ENCODE measurements around the gene TANC1.
A peak's percentile ranks its signal among the peaks of the same experiment; 100 is the strongest.
"Not testable (repeated sequence)": the region's sequence is repeated elsewhere in the genome, so short reads cannot be mapped to it uniquely, and the experiment has no call there.

TANC1 gene

DNA sequence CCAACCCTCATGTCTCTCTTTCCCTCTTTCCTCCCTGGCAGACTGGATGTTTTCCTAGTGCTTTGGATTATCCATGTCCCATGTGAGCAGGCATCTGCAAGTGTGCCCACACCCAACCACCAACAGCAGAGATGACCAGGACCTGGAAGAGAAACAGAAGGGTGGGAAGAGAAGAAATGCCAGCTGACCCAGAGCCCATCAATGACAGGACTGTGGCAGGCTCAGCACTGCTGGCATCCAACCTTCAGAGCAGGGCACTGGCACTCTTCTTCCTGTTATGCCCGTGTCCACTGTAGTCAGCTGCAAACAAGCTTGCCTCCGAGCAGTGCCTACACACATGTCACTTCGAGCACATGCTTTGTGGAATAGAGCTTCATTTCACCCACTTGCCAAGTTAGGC is 121.1 kb downstream of the TANC1 start:
- DNase-seq (ENCODE audit: low spot score), result no peak

DNA sequence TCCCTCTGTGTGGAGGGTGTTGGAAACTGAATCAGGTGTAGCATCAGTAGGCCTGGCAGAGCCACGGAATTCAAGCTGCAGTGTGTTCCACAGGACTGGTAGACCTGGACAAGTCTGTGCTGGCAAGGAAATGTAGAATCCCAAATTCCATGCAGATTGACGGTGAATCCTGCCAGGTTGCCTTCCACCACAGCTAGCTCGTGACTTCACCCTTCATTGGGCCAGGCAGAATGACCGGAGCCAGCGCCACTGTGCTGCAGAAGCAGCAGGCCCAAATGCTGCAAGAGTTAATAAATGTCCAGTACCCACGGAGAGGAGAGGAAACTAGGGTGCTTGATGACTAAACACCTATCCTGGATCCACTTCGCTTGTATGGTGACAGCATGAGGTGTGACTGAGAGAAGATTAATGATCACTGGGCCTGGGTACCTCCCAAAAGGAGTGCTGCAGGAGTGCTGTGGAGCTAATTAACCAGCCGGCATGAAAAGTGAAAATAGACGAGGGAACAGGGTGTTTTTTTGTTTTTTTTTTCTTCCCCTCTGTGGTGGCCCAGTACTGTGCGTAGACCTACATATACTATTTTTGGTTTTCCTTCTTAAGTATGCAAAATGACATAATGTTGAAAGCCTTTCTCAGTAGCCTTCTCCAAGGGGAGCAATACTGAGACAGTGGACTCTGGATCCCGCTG is 122.2 kb downstream of the TANC1 start:
- no peak for DNase-seq (ENCODE audit: low spot score)

DNA sequence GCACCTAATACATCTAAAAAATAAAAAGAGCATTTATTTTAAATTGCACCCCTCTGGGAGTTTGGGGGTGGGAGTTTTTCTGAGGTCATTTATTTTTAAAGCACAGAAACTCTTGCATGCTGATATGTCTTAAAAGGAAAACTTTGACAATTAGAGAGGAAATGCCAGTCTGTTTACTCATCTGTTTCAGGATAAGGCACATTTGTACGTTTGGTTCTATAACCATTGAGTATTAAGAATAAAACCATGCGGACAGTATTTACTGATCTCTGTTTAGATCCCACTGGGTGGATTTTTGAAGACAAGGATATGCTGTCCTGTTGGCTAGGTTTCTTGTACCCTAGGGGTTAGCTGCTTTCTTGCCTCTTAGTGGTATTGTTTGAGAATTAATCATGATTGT is 122.9 kb downstream of the TANC1 start:
- DNase-seq (ENCODE audit: low spot score), result peak; percentile 93

DNA sequence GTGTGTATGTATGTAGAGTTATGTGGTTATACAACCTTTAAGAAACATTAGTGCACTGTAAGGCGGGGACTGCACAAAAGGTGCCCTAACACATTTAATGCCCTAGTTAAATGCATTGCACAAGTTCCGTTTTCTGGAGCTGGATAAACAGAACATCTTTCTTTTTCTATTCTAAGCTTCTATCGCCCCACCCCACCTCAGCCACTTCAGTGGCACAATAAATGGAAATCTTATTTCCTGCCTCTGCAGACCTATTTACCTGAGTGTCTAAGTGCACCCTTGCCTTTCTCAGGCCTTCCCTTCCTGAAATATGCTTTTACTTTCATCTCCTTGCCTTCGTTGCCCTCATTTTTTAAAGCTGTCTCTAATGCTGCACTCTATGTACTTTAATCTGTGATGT is 123.5 kb downstream of the TANC1 start:
- no peak for DNase-seq (ENCODE audit: low spot score)

DNA sequence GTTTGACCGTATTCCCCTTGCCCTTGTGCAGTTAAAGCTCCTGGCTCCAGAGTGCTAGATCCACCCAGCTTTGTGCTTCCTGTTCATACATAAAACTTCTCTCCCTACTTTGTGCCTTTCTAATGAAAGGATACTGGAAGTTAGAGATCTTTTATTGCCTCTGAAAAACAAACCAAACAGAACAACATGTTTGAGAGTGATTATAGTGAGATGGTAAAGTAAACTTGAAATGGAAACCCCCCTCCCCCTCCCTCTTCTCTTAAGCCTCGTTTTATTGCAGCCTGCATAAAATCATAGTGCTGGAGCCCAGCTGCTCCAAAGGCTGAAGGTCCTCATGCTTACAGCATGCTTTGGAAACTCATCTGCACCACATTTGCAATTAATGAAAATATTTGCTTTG is 125.1 kb downstream of the TANC1 start:
- no peak for DNase-seq (ENCODE audit: low spot score)

DNA sequence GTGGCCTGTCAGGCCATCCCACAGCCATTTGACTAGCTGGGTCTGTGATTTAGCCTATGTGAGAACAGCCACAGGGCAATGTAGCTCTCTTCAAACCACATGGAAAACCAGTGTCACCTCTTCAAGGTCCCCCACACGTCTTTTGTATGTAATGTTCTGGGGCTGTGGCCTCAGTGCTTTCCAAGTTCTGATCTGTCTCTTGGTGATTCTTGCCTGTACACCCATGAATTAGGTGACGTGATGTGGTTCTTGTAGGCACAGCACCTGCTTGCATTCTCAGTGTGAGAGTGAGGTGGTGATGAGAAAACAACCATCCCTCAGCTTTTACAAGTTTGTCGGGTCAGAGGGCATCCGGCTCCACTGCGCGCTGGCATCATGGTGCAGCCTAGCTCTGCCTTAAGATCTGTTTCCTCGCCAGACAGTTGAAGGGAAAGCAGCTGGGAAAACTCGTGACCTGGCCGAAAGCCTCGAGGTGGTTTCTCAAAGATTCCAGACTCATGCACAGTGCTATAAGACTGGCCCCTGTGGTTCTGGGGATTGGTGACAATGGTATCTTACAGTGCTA is 125.8 kb downstream of the TANC1 start:
- no peak for DNase-seq (ENCODE audit: low spot score)

DNA sequence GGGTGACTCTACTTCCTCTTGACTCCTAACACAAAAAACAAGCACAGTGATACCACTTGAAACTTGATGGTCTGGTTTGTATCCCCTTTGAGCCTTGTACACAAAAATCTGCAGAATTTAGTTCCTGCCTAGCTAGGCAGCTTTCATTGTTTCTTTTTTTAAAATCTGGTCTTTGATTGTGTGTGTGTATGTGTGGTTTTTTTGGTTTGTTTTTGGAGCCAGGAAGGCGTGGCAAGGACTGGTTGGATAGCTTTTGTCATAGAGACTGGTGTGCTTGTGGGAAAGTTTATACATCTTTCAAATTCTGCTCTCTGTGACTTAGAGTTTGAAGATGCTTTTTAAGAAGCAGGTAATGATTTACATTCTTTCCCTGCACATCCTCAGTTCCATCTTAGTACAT is 127.4 kb downstream of the TANC1 start:
- DNase-seq (ENCODE audit: low spot score), result no peak

DNA sequence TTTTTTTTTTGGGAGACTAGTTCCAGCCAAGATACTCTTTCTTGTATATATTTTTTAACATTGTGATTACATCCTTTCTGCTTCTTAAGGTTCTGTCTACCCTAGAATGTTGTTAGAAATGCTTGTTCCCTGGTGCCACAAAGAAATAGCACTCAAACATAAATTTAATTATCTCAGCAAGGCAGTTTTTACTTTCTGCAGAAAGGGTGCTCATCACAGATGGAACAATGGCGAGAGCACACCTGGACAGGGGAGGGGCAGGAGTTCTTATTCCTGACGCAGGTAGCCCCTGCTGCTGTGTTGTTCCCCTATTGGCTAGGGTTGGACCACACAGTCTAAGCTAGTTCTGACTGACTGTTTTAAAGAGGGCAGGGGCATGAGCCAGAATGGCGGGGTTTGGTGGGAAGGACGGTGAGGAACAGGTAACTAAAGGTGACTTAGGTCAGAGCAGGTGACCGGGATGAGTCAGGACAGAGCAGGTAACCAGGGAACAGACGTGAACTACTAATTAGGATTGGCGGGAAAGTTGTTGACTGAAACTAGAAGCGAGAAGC is 127.9 kb downstream of the TANC1 start:
- not testable (repeated sequence) for DNase-seq (ENCODE audit: low spot score)

DNA sequence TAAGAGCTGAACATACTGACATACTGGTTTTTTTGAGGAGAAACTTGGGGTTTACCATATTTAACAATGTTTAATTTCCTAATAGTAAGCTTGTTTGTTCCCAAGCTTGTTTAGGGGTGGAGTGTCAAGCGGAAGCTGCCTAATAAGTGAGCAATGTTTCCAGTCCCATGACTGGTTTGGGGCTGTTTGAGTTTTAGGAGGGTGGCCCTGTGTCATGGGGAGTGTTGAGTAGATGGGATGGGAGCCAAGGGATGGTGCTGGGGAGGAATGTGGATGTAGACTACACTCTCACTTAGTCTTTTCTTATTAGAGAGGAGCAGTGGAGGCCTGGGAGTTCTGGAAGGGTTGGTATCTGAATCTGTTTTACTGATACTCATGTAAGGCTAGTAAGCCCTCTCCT is 128.5 kb downstream of the TANC1 start:
- no peak for DNase-seq (ENCODE audit: low spot score)

DNA sequence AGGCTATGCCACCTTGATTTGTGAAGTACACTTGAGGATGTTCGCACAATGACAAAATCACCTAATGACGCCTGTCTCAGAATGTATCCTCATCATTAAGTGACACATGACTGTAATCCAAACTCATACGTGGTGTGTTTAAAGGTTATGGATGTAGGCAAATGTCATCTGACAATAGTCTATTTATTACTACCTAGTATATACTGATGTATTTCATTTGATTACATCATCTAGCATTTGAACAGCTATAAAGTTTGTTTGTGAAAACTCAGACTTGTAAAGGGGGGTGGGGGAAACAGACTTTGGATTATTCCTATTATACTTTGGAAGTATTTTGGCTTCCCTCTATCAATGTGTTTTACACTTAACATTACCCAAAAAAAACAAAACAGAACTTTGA is 129.9 kb downstream of the TANC1 start:
- DNase-seq (ENCODE audit: low spot score), result no peak

DNA sequence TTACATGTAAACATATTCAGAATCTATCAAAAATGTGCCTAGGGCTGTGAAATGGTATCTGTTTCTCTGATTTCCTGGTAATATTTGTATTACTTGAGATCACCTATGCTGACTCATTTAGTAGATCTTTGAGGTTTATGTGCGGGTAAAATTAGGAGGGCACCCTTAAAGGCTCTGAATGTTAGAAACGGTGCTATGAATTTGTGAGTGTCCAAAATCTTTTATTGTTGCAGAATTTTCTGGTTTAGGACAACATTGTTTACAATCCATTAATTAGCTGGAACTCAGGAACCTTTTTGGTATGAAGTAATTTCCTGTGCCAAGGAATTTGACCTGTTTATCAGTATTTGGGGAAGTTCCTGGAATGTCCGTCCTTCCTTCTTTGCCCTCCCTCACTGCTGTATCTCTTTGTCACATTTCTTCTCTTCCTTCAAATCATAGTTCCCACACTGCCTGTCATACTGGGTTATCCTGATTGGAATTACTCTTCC is 130.5 kb downstream of the TANC1 start:
- no peak for DNase-seq (ENCODE audit: low spot score)

DNA sequence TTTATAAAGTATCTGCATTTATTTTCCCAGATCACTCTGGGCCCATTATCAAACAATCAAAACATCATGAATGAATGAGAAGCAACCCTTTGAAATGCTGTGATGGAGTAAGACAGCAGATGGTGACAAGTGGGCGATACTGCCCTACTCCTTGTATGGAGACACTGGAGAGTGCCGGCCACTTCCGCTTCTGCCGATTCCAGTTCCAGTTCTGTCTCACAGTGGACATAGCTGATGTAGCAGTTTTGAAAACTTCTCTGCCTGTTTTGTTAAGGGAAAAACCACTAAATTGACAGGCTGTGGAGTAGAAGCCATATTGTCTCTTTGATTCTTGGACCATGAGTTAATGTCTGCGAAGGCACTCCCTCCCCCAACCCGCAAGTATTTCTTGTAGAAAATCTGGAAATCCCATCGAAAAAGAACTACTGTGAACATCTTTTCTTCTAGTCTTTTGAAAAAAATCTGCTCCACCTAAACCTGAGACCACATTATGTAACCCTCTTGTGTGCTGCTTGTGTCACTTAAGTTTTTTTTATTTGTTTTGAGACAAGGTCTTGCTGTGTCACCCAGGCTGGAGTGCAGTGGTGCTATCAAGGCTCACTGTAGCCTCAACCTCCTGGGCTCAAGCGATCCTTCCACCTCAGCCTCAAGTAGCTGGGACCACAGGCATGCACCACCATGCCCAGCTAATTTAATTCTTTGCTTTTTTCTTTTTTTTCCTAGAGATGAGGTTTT is 133.5 kb downstream of the TANC1 start:
- no peak for DNase-seq (ENCODE audit: low spot score)

DNA sequence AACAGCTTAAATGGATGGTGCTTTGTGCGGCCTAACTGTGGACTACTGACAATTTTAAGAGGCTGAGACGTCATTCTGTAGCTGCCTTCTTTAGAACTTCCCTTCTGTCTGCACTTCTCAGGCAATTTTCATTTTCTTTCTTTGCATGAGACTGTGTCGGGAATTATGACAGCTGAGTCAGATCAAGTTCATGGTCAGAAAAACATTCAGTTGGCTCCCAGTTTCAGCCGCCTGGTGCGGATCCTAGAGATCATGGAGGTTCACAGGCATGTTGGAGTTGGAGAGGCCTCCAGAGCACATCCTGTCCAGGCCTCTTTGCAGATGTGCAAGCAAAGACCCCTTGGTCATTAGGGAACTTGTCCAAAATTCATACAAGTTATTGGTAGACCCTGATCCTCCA is 135.0 kb downstream of the TANC1 start:
- DNase-seq (ENCODE audit: low spot score), result no peak

DNA sequence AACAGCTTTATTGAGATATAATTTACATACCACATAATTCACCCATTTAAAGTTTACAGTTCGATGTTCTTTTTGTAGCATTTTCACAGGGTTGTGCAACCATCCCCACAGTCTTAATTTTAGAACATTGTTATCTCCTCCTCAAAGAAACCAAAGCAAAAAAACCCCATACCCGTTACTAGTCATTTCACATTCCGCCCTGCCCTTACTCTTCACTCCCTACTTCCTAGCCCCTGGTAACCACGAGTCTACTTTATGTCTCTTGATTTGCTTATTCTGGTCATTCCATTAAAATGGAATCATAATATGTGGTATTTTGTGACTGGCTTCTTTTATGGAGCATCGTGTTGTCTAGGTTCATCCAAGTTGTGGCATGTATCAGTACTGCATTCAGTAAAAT is 137.7 kb downstream of the TANC1 start:
- no peak for DNase-seq (ENCODE audit: low spot score)

DNA sequence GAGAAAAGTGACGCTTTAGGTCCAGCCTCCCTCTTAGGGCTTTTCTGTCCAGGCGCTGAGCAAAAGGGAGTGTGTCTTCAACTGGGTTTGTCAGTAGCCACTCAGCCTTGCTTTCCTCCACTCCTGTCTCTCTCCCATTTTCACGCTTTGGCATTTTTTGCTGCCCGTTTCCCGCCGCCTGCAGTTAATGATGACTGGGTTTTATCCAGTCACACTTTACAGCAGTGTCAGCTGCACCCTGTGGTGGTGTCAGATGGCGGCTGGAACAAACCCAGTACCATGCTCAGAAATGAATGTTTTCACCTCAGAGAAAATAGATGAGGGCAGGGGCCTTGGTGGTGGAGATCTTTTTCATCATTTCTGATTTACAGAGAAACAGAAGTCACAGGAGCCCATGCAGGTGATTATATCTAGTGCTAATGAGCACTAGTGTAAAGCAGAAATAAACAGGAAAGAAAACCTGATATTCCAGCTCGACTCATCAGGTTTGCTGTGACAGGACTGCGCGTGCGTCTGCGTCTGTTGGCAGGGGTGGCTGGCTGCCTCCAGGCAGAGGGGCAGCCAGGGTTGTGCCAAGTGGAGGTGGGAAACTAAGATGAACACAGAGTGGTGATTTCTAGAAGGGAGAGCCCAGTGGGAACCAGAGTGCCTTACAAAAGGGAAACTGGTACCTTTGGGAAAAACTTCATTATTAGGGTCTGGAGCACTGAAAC is 139.9 kb downstream of the TANC1 start:
- DNase-seq (ENCODE audit: low spot score), result no peak

DNA sequence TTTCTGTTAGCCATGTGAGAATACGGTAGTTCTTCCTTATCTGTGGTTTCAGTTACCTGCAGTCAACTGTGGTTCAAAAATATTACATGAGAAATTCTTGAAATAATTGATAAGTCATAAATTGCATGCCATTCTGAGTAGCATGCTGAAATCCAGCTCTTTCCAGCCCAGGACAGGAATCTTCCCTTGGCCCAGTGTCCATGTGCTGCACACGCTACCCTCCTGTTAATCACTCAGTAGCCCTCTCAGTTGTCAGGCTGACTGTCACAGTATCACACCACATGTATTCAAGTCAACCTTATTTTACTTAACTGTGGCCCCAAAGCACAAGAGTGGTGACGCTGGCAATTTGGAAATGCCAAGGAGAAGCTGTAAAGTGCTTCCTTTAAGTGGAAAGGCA is 141.1 kb downstream of the TANC1 start:
- DNase-seq (ENCODE audit: low spot score), result no peak

DNA sequence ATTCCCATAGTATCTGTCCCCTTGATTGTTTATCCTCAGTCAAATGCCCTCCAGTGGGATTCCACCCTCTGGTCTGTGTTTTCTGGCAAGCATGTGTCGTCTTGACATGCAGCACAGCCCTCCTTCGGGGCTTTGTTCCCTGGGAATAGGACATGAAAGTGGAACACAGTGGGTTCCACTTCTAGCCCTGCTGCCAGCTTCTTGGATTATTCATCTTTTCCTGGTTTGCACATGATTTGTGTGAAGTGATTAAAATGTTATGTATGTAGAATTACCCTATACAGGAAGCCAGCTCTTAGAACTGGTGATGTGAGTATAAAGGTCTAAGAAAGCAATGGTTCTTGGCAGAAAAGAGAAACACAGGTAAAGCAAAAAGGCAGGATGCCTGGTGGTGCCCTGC is 142.3 kb downstream of the TANC1 start:
- no peak for DNase-seq (ENCODE audit: low spot score)

DNA sequence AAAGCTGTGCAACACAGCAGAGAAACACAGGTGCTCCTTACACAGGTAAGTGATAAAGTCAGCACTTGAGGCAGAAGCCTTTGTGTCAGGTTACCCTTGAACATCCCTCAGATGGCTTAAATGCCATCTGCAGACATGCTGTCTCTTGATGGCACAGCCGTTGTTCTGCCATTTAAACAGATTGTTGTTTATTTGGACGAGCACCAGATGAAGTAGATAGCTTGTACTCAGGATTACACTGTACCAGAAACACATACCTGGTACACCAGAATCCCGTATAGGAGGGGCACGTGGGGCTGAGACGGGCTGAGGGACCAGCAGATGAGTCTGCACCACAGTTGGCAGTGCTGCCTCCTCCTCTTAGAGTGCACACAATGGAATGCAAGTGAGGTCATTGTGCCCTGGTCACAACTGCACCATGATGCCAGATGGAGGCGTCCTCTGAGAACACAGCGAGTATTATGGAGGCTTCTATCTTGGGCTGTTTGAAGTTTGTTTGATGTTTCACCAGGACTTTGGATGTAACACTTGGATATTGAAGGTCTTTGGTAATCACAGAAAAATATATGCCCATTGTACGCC is 143.0 kb downstream of the TANC1 start:
- DNase-seq (ENCODE audit: low spot score), result no peak

DNA sequence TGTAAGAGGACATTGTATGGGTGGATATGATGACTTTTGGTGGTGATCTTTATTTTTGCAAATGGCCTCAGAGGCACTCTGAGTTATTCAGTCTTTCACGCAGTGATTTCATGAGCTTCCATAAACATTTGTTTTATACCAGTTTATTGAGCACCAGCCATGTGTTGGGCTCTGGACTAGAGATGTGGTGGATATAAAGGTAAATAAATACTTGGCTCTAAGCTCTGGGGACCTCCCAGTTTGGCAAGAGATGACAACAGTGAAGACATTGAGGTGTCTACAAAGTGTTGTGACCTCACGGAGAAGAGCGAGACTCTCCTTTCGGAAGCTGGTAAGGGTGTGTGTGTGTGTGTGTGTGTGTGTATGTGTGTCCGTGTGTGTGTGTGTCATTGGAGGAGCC is 146.4 kb downstream of the TANC1 start:
- no peak for DNase-seq (ENCODE audit: low spot score)

DNA sequence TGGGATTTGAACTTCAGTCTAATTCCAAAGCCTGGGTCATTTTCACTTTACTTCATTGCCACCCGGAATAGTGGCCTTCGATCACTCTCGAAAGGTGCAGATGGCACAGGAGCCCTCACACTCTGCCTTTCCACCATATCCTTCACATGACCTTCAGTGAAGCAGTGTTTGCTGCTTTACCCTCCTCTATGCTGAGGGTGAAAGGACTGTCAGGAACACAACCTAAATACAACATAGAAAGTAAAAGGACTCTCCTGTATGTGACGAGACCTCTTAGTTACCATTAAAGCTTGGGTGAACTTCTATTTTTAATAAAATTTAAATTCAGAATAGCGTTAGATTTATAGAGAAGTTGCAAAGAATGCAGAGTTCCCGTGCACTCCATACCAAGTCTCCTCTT is 148.5 kb downstream of the TANC1 start:
- no peak for DNase-seq (ENCODE audit: low spot score)

DNA sequence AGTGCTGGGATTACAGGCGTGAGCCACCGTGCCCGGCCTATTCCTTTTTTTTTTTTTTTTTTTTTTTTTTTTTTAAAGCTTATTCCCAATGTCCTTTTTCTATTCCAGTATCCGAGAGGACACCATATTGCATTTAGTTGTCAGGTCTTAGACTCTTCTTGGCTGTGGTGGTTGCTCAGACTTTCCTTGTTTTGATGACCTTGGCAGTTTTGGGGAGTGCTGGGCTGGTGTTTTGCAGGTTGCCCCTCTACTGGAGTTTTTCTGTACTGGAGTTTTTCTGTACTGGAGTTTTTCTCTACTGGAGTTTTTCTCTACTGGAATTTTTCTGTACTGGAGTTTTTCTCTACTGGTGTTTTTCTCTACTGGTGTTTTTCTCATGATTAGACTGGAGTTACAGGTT is 149.2 kb downstream of the TANC1 start:
- no peak for DNase-seq (ENCODE audit: low spot score)
